ENCODE measurements around the gene TWNK. TPM values are rescaled to one million over a fixed set of nuclear protein-coding genes. Genes with fewer than 3 reads are reported as not detected.

The TWNK gene
- total and polyA plus RNA-seq, 2 experiments from 2014 or later = 12.2 to 29.4 TPM

DNA sequence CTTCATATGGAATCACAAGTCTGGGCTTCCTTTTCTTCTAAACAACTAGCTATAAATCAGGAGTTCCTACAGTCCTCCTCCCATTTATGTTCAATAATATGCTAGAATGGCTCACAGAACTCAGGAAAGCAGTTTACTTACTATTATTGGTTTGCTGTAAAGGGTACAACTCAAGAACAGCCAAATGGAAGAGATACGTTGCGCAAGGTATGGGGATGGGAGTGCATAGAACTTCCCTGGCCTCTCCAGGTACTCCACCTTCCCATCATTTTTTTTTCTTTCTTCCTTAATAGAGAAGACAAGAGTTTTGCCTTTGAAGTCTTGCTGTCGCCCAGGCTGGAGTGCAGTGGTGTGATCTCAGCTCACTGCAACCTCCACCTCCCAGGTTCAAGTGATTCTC is 45.1 kb upstream of the TWNK start:
- Histone ChIP-seq H2AFZ (no peak overlapping the region), H4K20me1 (replicated peaks; ENCODE audit: insufficient read depth) (no peaks in the 10 kb centered on the region), H3K36me3 (ENCODE audit: insufficient read depth) (peaks cover 34% of the 10 kb centered on the region), H3F3A (replicated peaks; ENCODE audit: low read depth) (no peaks in the 10 kb centered on the region), H3K4me2 (no peak overlapping the region), H3K27ac (ENCODE audit: low read depth) (no peak overlapping the region), H3K4me3 (no peak overlapping the region), H3K79me2 (replicated peaks; ENCODE audit: insufficient read depth) (no peaks in the 10 kb centered on the region), H3K4me1 (ENCODE audit: insufficient read depth) (no peaks in the 10 kb centered on the region), H3K9me2 (ENCODE audit: insufficient read depth) (no peaks in the 10 kb centered on the region), H3K27me3 (ENCODE audit: insufficient read depth) (no peaks in the 10 kb centered on the region)
- TF ChIP-seq, protein P1, sequence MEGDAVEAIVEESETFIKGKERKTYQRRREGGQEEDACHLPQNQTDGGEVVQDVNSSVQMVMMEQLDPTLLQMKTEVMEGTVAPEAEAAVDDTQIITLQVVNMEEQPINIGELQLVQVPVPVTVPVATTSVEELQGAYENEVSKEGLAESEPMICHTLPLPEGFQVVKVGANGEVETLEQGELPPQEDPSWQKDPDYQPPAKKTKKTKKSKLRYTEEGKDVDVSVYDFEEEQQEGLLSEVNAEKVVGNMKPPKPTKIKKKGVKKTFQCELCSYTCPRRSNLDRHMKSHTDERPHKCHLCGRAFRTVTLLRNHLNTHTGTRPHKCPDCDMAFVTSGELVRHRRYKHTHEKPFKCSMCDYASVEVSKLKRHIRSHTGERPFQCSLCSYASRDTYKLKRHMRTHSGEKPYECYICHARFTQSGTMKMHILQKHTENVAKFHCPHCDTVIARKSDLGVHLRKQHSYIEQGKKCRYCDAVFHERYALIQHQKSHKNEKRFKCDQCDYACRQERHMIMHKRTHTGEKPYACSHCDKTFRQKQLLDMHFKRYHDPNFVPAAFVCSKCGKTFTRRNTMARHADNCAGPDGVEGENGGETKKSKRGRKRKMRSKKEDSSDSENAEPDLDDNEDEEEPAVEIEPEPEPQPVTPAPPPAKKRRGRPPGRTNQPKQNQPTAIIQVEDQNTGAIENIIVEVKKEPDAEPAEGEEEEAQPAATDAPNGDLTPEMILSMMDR (conservative IDR thresholded peaks at IDR 0.05; ENCODE audit: low read depth in 2 of 2) = no peak
- TF ChIP-seq EZH2phosphoT487 (IDR thresholded peaks at IDR 0.05; ENCODE audit: unreplicated experiment) = no peak
- TF ChIP-seq POLR2AphosphoS5 (IDR thresholded peaks at IDR 0.05; ENCODE audit: low read depth) = no peak
- TF ChIP-seq, protein P2, sequence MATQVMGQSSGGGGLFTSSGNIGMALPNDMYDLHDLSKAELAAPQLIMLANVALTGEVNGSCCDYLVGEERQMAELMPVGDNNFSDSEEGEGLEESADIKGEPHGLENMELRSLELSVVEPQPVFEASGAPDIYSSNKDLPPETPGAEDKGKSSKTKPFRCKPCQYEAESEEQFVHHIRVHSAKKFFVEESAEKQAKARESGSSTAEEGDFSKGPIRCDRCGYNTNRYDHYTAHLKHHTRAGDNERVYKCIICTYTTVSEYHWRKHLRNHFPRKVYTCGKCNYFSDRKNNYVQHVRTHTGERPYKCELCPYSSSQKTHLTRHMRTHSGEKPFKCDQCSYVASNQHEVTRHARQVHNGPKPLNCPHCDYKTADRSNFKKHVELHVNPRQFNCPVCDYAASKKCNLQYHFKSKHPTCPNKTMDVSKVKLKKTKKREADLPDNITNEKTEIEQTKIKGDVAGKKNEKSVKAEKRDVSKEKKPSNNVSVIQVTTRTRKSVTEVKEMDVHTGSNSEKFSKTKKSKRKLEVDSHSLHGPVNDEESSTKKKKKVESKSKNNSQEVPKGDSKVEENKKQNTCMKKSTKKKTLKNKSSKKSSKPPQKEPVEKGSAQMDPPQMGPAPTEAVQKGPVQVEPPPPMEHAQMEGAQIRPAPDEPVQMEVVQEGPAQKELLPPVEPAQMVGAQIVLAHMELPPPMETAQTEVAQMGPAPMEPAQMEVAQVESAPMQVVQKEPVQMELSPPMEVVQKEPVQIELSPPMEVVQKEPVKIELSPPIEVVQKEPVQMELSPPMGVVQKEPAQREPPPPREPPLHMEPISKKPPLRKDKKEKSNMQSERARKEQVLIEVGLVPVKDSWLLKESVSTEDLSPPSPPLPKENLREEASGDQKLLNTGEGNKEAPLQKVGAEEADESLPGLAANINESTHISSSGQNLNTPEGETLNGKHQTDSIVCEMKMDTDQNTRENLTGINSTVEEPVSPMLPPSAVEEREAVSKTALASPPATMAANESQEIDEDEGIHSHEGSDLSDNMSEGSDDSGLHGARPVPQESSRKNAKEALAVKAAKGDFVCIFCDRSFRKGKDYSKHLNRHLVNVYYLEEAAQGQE (IDR thresholded peaks at IDR 0.05; ENCODE audit: unreplicated experiment) = no peak
- TF ChIP-seq STAT1 (IDR thresholded peaks at IDR 0.05; ENCODE audit: unreplicated experiment) = no peak
- TF ChIP-seq NANOG (IDR thresholded peaks at IDR 0.05; ENCODE audit: borderline replicate concordance) = no peak
- TF ChIP-seq EZH2 (IDR thresholded peaks at IDR 0.05; ENCODE audit: low read depth, unreplicated experiment) = no peak
- no peak for TF ChIP-seq CREB1 (CRISPR knock-in tag; IDR thresholded peaks at IDR 0.05; ENCODE audit: low read depth)
- TF ChIP-seq JUNB (IDR thresholded peaks at IDR 0.05; ENCODE audit: unreplicated experiment) = no peak
- TF ChIP-seq, protein P3, sequence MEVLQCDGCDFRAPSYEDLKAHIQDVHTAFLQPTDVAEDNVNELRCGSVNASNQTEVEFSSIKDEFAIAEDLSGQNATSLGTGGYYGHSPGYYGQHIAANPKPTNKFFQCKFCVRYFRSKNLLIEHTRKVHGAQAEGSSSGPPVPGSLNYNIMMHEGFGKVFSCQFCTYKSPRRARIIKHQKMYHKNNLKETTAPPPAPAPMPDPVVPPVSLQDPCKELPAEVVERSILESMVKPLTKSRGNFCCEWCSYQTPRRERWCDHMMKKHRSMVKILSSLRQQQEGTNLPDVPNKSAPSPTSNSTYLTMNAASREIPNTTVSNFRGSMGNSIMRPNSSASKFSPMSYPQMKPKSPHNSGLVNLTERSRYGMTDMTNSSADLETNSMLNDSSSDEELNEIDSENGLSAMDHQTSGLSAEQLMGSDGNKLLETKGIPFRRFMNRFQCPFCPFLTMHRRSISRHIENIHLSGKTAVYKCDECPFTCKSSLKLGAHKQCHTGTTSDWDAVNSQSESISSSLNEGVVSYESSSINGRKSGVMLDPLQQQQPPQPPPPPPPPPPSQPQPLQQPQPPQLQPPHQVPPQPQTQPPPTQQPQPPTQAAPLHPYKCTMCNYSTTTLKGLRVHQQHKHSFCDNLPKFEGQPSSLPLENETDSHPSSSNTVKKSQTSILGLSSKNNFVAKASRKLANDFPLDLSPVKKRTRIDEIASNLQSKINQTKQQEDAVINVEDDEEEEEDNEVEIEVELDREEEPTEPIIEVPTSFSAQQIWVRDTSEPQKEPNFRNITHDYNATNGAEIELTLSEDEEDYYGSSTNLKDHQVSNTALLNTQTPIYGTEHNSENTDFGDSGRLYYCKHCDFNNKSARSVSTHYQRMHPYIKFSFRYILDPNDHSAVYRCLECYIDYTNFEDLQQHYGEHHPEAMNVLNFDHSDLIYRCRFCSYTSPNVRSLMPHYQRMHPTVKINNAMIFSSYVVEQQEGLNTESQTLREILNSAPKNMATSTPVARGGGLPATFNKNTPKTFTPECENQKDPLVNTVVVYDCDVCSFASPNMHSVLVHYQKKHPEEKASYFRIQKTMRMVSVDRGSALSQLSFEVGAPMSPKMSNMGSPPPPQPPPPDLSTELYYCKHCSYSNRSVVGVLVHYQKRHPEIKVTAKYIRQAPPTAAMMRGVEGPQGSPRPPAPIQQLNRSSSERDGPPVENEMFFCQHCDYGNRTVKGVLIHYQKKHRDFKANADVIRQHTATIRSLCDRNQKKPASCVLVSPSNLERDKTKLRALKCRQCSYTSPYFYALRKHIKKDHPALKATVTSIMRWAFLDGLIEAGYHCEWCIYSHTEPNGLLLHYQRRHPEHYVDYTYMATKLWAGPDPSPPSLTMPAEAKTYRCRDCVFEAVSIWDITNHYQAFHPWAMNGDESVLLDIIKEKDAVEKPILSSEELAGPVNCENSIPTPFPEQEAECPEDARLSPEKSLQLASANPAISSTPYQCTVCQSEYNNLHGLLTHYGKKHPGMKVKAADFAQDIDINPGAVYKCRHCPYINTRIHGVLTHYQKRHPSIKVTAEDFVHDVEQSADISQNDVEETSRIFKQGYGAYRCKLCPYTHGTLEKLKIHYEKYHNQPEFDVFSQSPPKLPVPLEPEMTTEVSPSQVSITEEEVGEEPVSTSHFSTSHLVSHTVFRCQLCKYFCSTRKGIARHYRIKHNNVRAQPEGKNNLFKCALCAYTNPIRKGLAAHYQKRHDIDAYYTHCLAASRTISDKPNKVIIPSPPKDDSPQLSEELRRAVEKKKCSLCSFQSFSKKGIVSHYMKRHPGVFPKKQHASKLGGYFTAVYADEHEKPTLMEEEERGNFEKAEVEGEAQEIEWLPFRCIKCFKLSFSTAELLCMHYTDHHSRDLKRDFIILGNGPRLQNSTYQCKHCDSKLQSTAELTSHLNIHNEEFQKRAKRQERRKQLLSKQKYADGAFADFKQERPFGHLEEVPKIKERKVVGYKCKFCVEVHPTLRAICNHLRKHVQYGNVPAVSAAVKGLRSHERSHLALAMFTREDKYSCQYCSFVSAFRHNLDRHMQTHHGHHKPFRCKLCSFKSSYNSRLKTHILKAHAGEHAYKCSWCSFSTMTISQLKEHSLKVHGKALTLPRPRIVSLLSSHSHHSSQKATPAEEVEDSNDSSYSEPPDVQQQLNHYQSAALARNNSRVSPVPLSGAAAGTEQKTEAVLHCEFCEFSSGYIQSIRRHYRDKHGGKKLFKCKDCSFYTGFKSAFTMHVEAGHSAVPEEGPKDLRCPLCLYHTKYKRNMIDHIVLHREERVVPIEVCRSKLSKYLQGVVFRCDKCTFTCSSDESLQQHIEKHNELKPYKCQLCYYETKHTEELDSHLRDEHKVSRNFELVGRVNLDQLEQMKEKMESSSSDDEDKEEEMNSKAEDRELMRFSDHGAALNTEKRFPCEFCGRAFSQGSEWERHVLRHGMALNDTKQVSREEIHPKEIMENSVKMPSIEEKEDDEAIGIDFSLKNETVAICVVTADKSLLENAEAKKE (CRISPR knock-in tag; IDR thresholded peaks at IDR 0.05) = no peak
- TF ChIP-seq, protein P4, sequence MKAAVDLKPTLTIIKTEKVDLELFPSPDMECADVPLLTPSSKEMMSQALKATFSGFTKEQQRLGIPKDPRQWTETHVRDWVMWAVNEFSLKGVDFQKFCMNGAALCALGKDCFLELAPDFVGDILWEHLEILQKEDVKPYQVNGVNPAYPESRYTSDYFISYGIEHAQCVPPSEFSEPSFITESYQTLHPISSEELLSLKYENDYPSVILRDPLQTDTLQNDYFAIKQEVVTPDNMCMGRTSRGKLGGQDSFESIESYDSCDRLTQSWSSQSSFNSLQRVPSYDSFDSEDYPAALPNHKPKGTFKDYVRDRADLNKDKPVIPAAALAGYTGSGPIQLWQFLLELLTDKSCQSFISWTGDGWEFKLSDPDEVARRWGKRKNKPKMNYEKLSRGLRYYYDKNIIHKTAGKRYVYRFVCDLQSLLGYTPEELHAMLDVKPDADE (IDR thresholded peaks at IDR 0.05) = no peak
- no peak for TF ChIP-seq ZNF331 (CRISPR knock-in tag; IDR thresholded peaks at IDR 0.05; ENCODE audit: low read depth)
- Mint-ChIP-seq H3K4me1 (no peaks in the 10 kb centered on the region), H3K4me3 (no peak overlapping the region), H3K27ac (no peak overlapping the region), H3K9me3 (no peaks in the 10 kb centered on the region; the same call in 2 of the 3 replicates), H3K36me3 (ENCODE audit: low read depth) (peaks cover 61% of the 10 kb centered on the region), H3K27me3 (ENCODE audit: insufficient read depth, low read depth, poor library complexity) (no peaks in the 10 kb centered on the region)
- ATAC-seq = no peak
- DNase-seq (ENCODE audit: low spot score) = no peak

Measured in GM23338 (cell line).